B cell (primary cell): ENCODE measurements around the gene AUTS2. TPM values are rescaled to one million over a fixed set of nuclear protein-coding genes. Genes with fewer than 3 reads are reported as not detected.

Source experiments
- ATAC-seq: fragments of 200-7000 bp; cut with Tn5 transposase; one replicate; pipeline ENCODE4 v1.10.0; 2021; ENCODE audit warnings: low read depth, mild to moderate bottlenecking, moderate number of reproducible peaks, moderate library complexity
- CTCF ChIA-PET: fragments of 350-600 bp; sonication (Branson Sonifier 250); formaldehyde crosslinking; loops from one replicate; lab custom pipeline; 2021; ENCODE audit warnings: antibody characterized with exemption, inconsistent platforms; lab: Charles Lee
- POLR2A ChIA-PET: fragments of 350-600 bp; sonication (Branson Sonifier 250); formaldehyde crosslinking; loops from one replicate; lab custom pipeline; 2021; ENCODE audit warnings: antibody characterized with exemption; lab: Charles Lee
- DNase-seq: peaks from one replicate; pipeline ENCODE4 v3.0.0; 2013
- H2AFZ ChIP-seq: 2 replicates; pipeline ENCODE4 v1.6.1; 2012; ENCODE audit warnings: mild to moderate bottlenecking, low read depth, low read length; ENCODE audit not compliant: insufficient read depth, poor library complexity, severe bottlenecking
- H3K27ac ChIP-seq, 2 donors: 1 replicate in 1 of 2; 2 replicates in 1 of 2; pipeline ENCODE4 v1.5.1; 2012 to 2013; ENCODE audit warnings: low read length in 2 of 2, mild to moderate bottlenecking in 2 of 2, moderate library complexity in 1 of 2
- H3K27me3 ChIP-seq, 4 experiments: fragments of 200-600 bp in 1 of 4; sonication (generic) in 1 of 4; replicated peaks in 1 of 4; 1 replicate in 2 of 4; 2 replicates in 2 of 4; pipeline versions ENCODE4 v1.6.1 to v1.7.0; 2013 to 2016; ENCODE audit warnings: low read length in 3 of 4, mild to moderate bottlenecking in 2 of 4, mixed read lengths in 1 of 4, moderate library complexity in 1 of 4; ENCODE audit not compliant: insufficient read depth in 4 of 4, control insufficient read depth in 3 of 4; ENCODE audit errors: control extremely low read depth in 1 of 4
- H3K36me3 ChIP-seq, 2 experiments: replicated peaks in 1 of 2; 1 replicate in 1 of 2; 2 replicates in 1 of 2; pipeline versions ENCODE4 v1.6.1 to v1.7.1; 2013; ENCODE audit warnings: low read length in 1 of 2; ENCODE audit not compliant: insufficient read depth in 2 of 2, control insufficient read depth in 1 of 2; ENCODE audit errors: control extremely low read depth in 1 of 2, extremely low read depth in 1 of 2
- H3K4me1 ChIP-seq, 2 donors: fragments of 200-600 bp in 1 of 2; sonication (generic) in 1 of 2; 1 replicate in 1 of 2; 2 replicates in 1 of 2; pipeline versions ENCODE4 v1.5.1 to v1.6.1; 2013 to 2017; ENCODE audit warnings: low read length in 2 of 2; ENCODE audit not compliant: control insufficient read depth in 2 of 2, insufficient read depth in 2 of 2
- H3K4me2 ChIP-seq: replicated peaks from 2 replicates; pipeline ENCODE3; 2012; ENCODE audit warnings: mild to moderate bottlenecking, low read depth, low read length; ENCODE audit not compliant: poor library complexity, severe bottlenecking
- H3K4me3 ChIP-seq, 5 experiments: fragments of 200-600 bp in 1 of 5; sonication (generic) in 1 of 5; 1 replicate in 3 of 5; 2 replicates in 2 of 5; pipeline versions ENCODE4 v1.5.1 to v1.7.0; 2011 to 2016; ENCODE audit warnings: low read length in 4 of 5, mild to moderate bottlenecking in 4 of 5, low read depth in 2 of 5, control low read depth in 1 of 5, moderate library complexity in 1 of 5; ENCODE audit not compliant: insufficient read depth in 1 of 5; ENCODE audit errors: control extremely low read depth in 1 of 5, extremely low read depth in 1 of 5
- H3K79me2 ChIP-seq: fragments of 200-600 bp; sonication (generic); one replicate; pipeline ENCODE4 v1.6.0; 2016; ENCODE audit warnings: low read length; ENCODE audit not compliant: control insufficient read depth, insufficient read depth
- H3K9ac ChIP-seq: fragments of 200-600 bp; sonication (generic); 2 replicates; pipeline ENCODE4 v1.6.1; 2017; ENCODE audit warnings: mild to moderate bottlenecking, low read length, moderate library complexity
- H3K9me3 ChIP-seq, 3 donors: one replicate each; pipeline versions ENCODE4 v1.6.1 to v1.7.1; 2013; ENCODE audit warnings: low read length in 2 of 3; ENCODE audit not compliant: control insufficient read depth in 2 of 3, insufficient read depth in 1 of 3; ENCODE audit errors: control extremely low read depth in 1 of 3
- H4K20me1 ChIP-seq: 2 replicates; pipeline ENCODE4 v1.6.0; 2012; ENCODE audit warnings: mild to moderate bottlenecking, low read length; ENCODE audit not compliant: insufficient read depth, control insufficient read depth, poor library complexity, severe bottlenecking
- H3K27ac Mint-ChIP-seq: one replicate; pipeline ENCODE4 v1.8.0; 2021; ENCODE audit warnings: mixed read lengths
- H3K27me3 Mint-ChIP-seq: one replicate; pipeline ENCODE4 v1.8.0; 2021; ENCODE audit warnings: mixed read lengths
- H3K4me1 Mint-ChIP-seq: one replicate; pipeline ENCODE4 v1.8.0; 2021; ENCODE audit warnings: mixed read lengths
- H3K4me3 Mint-ChIP-seq: one replicate; pipeline ENCODE4 v1.8.0; 2021; ENCODE audit warnings: mixed read lengths
- H3K9me3 Mint-ChIP-seq: one replicate; pipeline ENCODE4 v1.8.0; 2022; ENCODE audit warnings: mixed read lengths; ENCODE audit not compliant: insufficient read depth
- CTCF ChIP-seq: fragments of 200-600 bp; IDR thresholded peaks from one replicate; pipeline ENCODE4 v1.8.0; 2022; ENCODE audit warnings: antibody characterized with exemption, mild to moderate bottlenecking
- EZH2 ChIP-seq: IDR thresholded peaks from 2 replicates; pipeline ENCODE4 v1.6.1; 2012; ENCODE audit warnings: borderline replicate concordance, low read depth, mild to moderate bottlenecking, moderate library complexity, low read length; ENCODE audit not compliant: insufficient read depth, poor library complexity, severe bottlenecking
- WGBS: methylation state at CpG from one replicate; pipeline ENCODE4 v1.1.5; 2013; ENCODE audit warnings: missing lambda C conversion rate; ENCODE audit not compliant: insufficient coverage; 5-methylcytosine and 5-hydroxymethylcytosine counted together
- intact Hi-C: fragments of 100-400 bp; cut with micrococcal nuclease; formaldehyde crosslinking; loops from one replicate; pipeline ENCODE4 v1.10.0; 2022
- polyA plus RNA-seq: library from polyadenylated mRNA; depleted of rRNA; stranded (reverse); fragments of >200 nt; gene quantifications from 2 replicates; pipeline ENCODE4 v1.2.3, GENCODE V29; 2012
- total RNA-seq, 2 donors: library from RNA; stranded (reverse); fragments of 120-200 nt in 1 of 2; gene quantifications; 1 replicate in 1 of 2; 2 replicates in 1 of 2; pipeline versions ENCODE4 v1.2.3 to v1.2.4, GENCODE V29; 2013 to 2022

AUTS2 gene
- total and polyA plus RNA-seq, 2 donors (not counting 1 experiment from before 2014, with no cell fraction given) = 22.3 to 35.0 TPM

GRCh38 chr7:70660819-70661191, 1062.5 kb downstream of the AUTS2 start:
- H3K36me3 ChIP-seq = no peaks in the 10 kb centered on the region
- Mint-ChIP-seq H3K4me1 (no peaks in the 10 kb centered on the region), H3K27me3 (no peaks in the 10 kb centered on the region), H3K9me3 (no peaks in the 10 kb centered on the region), H3K27ac (no peak overlapping the region), H3K4me3 (no peak overlapping the region)
- H3K27me3 ChIP-seq = no peaks in the 10 kb centered on the region
- WGBS = 95% methylated on average over 3 of the region's 3 CpGs
- POLR2A ChIA-PET = no interaction called here
- CTCF ChIA-PET = no interaction called here
- DNase-seq (no peak), ATAC-seq (no peak)
- intact Hi-C loops = no loop called here
- H3K9me3 ChIP-seq = no peaks in the 10 kb centered on the region
- no peak overlapping the region for H2AFZ ChIP-seq
- no peaks in the 10 kb centered on the region for H3K4me1 ChIP-seq
- no peaks in the 10 kb centered on the region for H3K79me2 ChIP-seq
- no peak for TF ChIP-seq EZH2
- H3K27ac ChIP-seq = no peak overlapping the region
- no peak overlapping the region for H3K9ac ChIP-seq
- H4K20me1 ChIP-seq = no peaks in the 10 kb centered on the region
- no peak overlapping the region for H3K4me2 ChIP-seq
- H3K4me3 ChIP-seq = no peak overlapping the region

GRCh38 chr7:70663680-70664079, 1065.4 kb downstream of the AUTS2 start:
- POLR2A ChIA-PET = no interaction called here
- intact Hi-C loops = no loop called here

More at GRCh38 chr7:70663680-70664079, 1065.4 kb downstream of the AUTS2 start:
- no peaks in the 10 kb centered on the region for H3K27me3 ChIP-seq
- CTCF ChIA-PET = no interaction called here
- H3K9me3 ChIP-seq = no peaks in the 10 kb centered on the region
- no peak overlapping the region for H3K4me3 ChIP-seq
- H3K9me3 Mint-ChIP-seq = no peaks in the 10 kb centered on the region
- no peak overlapping the region for H3K4me3 Mint-ChIP-seq
- no peak overlapping the region for H3K27ac Mint-ChIP-seq
- no peak for TF ChIP-seq CTCF
- no peak for TF ChIP-seq EZH2
- no peaks in the 10 kb centered on the region for H3K4me1 Mint-ChIP-seq
- no peak overlapping the region for H3K27ac ChIP-seq
- H3K4me1 ChIP-seq = no peaks in the 10 kb centered on the region
- ATAC-seq (no peak), DNase-seq (no peak)
- no CpG with 5 or more reads among the region's 3 CpGs for WGBS
- H3K79me2 ChIP-seq = no peaks in the 10 kb centered on the region
- no peaks in the 10 kb centered on the region for H3K27me3 Mint-ChIP-seq
- no peak overlapping the region for H2AFZ ChIP-seq
- H3K4me2 ChIP-seq = no peak overlapping the region
- no peaks in the 10 kb centered on the region for H4K20me1 ChIP-seq
- no peaks in the 10 kb centered on the region for H3K36me3 ChIP-seq
- no peak overlapping the region for H3K9ac ChIP-seq
